ENCODE results near the gene DDX43.
"Not testable (repeated sequence)": the region's sequence is repeated elsewhere in the genome, so short reads cannot be mapped to it uniquely, and the experiment has no call there.

Gene DDX43
- 0.62 to 6.8 reads per million in 2 donors for total RNA-seq

GRCh38 chr6:73394577-73395354 is at the start of gene DDX43:
Gene DDX43 (plus strand): TSS chr6:73394828. CDS start chr6:73394906, 78 bp downstream.
- peak in 4 of 5 experiments; percentile 20 to 86 (median 40) for DNase-seq

DNA sequence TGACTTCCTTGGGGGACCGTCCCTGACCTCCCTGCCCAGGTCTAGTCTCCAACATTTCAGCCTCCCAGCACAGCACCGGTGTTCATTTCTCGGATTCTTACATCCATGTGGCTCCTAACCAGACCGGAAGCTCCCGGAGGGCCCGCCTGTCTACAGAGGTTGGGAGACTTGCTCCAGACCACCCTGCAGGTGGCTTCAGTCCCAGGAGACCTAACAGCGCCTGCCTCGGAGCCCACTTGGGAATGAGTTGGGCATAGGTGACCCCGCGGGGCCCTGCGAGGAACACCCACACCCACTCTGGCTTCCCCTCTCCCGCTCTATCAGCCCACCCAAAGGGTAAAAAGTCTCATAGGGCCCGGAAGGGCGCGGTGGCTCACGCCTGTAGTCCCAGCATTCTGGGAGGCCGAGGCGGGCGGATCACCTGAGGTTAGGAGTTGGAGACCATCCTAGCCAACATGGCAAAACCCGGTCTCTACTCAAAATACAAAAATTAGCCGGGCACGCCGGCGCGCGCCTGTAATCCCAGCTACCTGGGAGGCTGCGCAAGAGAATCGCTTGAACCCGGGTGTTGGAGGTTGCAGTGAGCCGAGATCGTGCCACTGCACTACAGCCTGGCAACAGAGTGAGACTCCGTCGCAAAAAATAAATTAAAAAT is 46.0 kb upstream of the DDX43 start:
- no peak for DNase-seq

DNA sequence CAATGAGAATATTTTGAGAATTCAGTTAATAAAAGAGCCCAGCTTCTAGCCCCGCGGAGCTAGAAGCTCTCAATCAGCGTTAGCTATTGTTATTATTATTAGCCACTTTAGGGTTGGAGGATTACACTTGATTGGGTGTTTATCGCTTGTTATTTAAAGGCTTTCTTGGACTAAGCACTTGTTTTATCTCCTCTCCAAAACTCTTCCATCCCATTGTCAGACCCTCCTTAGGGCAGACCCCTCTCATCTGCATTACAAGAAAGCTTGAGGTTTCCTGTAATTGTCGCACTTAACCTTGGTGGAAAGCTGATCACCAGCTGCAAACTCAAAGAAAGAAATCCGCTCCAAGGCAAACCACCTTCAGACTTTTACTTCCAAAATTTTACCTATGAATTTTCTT is 45.3 kb upstream of the DDX43 start:
- DNase-seq, result no peak

GRCh38 chr6:73353636-73354593 is 40.7 kb upstream of the DDX43 start, which contains the start of gene DPPA5:
Gene DPPA5 (minus strand): TSS chr6:73354276. CDS start chr6:73354225, 51 bp downstream.
- DNase-seq, result no peak

GRCh38 chr6:73362358-73362757 is 32.3 kb upstream of the DDX43 start, which contains the start of gene KHDC3L:
Gene KHDC3L (plus strand): TSS chr6:73362658. CDS start chr6:73362730, 72 bp downstream.
- no peak for DNase-seq

- DNase-seq, result no peak
Measured at GRCh38 chr6:73362869-73363536, 31.6 kb upstream of the DDX43 start.

- DNase-seq, result no peak
Measured at GRCh38 chr6:73363537-73363875, 31.1 kb upstream of the DDX43 start.

GRCh38 chr6:73364121-73364520 is 30.5 kb upstream of the DDX43 start:
- no peak for DNase-seq

DNA sequence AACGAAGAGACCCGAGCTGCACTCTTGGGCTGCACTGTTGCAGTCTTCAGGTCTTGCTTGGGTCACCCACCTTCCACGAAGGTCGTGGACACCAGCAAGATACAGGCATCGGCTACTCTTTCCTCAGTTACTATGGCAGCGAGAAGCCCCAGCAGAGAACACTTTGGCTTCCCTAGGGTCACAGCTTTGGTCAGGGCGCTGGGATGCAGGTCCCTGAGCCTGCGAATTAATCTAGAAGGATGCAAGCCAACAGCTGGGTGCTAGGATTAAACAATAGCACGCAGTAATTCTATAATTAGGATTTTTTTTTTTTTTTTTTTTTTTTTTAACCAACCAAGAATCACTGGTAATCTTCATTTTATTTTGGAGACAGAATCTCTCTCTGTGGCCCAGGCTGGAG is 30.1 kb upstream of the DDX43 start:
- no peak for DNase-seq

- no peak for DNase-seq
Measured at GRCh38 chr6:73367761-73368355, 26.8 kb upstream of the DDX43 start.

DNA sequence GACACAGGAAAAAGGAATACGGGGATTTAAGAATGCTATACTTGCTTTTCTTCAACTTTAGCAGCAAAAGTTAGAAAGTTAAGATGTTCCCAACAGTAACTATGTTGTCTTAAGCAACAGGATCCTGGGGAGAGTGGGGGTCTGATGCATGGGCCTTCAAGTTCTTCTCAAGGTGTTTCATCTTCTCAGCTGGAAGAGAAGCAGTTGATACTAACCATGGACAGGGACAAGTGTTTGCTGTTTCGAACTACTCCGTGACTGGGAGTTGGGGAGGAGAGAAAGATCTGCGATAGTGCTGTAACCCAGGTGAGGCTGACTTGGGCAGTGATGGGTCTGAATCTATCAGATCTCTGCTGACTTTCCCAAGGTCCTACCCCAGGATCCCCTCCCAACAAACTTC is 26.0 kb upstream of the DDX43 start:
- DNase-seq, result no peak

DNA sequence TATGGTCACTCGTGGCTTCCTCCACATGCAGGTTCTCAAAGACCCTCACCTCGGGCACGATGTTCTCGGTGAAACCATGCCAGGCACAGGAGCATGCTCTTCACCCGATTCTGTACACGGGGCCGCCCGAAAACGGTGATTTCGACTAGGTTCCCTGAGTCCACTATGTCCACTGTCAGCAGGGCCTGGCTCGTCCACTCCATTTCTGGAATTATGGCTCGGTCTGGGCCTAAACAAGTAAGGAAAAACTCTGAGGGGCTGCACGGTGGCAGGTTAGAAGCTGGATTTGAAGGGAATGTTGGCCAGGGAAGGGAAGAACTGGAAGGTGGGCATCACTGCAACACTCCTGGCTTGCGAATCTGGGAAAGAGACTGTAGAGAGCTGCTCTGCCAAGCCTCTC is 25.5 kb upstream of the DDX43 start:
- no peak for DNase-seq

- peak in 1 of 5 experiments; percentile 30 for DNase-seq
Measured at GRCh38 chr6:73369563-73369962, 25.1 kb upstream of the DDX43 start, which contains the start of gene OOEP. Gene OOEP (minus strand): TSS chr6:73369897. CDS start chr6:73369792, 105 bp downstream.

GRCh38 chr6:73371984-73372383 is 22.6 kb upstream of the DDX43 start:
- no peak for DNase-seq

DNA sequence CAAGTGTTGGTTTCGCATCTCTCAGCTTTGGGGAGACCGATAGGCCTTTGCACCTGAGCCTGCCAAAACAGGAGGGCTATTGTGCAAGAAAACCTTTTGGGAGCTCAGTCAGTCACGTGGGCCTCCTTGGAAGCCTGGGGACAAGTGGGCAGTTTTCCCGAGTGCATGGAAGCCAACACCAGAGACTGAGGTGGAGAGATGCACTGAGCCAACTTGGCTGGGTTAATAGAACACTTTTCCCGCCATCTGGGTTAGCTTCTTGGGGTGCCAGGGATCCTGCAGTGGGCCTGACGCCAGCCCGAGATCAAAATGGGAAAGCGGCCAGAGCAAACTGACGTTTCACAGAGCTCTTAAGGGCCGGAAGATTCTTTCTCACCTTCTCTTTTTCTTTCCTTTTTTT is 22.1 kb upstream of the DDX43 start:
- no peak for DNase-seq

- no peak for DNase-seq
Measured at GRCh38 chr6:73375216-73375615, 19.4 kb upstream of the DDX43 start.

- DNase-seq, result peak in 1 of 5 experiments; percentile 43
Measured at GRCh38 chr6:73377225-73377624, 17.4 kb upstream of the DDX43 start.

- not testable (repeated sequence) for DNase-seq
Measured at GRCh38 chr6:73381531-73381930, 13.1 kb upstream of the DDX43 start.

DNA sequence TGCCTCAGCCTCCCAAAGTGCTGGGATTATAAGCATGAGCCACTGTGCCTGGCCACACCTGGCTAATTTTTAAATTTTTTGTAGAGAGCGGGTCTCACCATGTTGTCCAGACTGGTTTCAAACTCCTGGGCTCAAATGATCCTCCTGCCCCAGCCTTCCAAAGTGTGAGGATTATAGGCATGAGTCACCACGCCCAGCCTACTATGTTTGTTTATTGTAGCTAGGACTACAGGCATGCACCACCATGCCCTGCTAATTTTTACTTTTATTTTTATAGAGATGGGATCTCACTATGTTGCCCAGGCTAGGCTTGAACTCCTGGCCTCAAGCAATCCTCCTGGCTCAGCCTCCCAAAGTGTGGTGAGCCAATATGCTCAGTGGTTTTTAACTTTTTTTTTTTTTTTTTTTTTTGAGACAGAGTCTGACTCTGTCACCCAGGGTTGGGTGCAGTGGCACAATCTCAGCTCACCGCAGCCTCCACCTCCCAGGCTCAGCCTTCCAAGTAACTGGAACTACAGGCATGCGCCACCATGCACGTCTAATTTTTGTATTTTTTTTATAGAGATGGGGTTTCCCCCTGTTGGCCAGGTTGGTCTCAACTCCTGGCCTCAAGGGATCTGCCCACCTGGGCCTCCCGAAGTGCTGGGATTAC is 12.0 kb upstream of the DDX43 start:
- DNase-seq, result no peak

DNA sequence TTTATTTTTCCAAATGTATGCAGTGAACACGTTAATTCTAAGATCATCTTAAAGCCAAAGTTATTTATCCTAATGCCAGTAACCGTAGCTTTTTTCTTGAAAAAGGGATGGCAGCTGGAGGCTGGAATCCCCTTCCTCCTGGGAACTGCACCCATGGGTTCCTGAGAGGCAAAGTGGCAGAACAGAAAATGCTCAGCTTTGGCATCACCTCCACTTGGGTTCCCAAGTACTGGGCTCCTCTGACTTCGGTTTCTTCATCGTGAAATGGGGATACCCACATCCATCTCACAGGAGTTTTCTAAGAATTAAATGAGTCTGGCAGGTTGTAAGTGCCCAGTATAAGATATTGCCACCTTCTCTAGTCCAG is 6.2 kb upstream of the DDX43 start:
- peak in 1 of 5 experiments; percentile 11 for DNase-seq

DNA sequence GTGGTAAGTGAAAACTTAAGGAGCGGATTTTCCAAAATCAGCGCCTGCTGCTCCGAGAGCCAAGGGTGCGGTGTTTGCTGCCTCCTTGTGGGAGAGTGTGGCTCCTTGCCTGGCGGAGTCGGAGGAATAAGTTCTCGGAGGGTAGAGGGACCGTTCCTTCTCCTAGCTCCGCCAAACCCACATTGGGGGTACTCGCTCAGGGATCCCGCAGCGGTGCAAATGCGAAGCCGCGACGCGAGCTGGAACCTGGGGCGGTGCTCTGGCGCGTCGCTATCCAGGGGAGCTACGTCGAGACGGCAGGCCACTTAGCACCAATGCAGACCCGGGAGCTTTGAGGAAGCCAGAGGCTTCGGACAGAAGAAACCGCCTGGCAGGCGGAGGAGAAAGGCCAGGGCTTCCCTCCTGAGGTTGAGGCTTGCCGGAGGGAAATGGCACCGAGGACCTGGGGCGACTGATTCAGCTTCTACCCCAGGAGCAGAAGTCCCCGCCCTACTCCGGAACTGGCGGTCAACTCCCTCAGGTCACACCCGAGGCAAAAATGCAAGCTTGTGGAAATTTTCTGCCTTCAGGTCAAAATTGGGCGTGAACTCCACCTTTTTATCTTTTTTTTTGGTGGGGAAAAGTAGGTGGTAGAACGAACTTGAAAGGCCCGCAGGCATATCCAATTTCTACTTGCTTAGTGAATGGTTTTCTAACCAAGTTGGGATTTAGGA is 5.7 kb upstream of the DDX43 start:
- peak in 4 of 5 experiments; percentile 18 to 80 (median 40) for DNase-seq
